Activated CD8-positive, alpha-beta memory T cell treated with anti-CD3 and anti-CD28 coated beads, Interleukin-2, amount 50 U/mL, for 48 hours (primary cell): ENCODE results near the gene USP22.

Source experiments
- DNase-seq: peaks from one replicate; pipeline ENCODE4 v3.0.0-alpha.2; 2020

USP22 gene

DNA sequence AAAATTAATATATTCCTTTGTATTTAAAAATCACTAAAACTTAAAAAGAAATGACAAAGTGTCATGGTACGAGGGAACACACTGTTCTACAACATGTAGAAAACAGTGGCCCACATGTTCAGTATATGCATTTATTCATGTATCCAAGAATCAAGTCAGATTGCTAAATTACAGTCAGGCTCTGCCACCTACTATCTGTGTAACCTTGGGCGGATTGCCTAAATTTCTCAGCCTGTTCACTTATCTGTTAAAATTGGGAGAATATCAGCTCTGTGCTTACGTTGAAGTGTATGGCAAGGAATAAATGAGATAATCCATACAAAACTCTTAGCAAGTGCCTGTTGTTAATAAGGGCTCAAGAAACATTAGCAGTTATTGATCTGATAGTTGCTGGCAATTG is 3.4 kb upstream of the USP22 start:
- no peak for DNase-seq

DNA sequence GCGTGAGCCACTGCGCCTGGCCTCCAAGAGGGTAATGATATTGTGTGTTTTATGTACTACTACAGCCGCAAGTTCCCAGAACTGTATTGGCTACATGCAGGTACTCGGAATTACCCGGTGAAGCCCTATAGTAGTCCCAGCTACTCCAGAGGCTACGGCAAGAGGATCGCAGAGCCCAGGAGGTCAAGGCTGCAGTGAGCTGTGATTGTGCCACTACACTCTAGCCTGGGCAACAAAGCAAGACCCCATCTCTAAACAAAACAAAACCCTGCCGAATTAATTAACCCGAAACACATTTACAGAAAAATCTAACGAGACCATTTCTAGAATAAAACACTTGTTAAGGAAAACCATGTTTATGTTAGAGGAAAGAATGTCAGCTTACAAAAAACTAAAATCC is 2.2 kb upstream of the USP22 start:
- DNase-seq, result no peak

DNA sequence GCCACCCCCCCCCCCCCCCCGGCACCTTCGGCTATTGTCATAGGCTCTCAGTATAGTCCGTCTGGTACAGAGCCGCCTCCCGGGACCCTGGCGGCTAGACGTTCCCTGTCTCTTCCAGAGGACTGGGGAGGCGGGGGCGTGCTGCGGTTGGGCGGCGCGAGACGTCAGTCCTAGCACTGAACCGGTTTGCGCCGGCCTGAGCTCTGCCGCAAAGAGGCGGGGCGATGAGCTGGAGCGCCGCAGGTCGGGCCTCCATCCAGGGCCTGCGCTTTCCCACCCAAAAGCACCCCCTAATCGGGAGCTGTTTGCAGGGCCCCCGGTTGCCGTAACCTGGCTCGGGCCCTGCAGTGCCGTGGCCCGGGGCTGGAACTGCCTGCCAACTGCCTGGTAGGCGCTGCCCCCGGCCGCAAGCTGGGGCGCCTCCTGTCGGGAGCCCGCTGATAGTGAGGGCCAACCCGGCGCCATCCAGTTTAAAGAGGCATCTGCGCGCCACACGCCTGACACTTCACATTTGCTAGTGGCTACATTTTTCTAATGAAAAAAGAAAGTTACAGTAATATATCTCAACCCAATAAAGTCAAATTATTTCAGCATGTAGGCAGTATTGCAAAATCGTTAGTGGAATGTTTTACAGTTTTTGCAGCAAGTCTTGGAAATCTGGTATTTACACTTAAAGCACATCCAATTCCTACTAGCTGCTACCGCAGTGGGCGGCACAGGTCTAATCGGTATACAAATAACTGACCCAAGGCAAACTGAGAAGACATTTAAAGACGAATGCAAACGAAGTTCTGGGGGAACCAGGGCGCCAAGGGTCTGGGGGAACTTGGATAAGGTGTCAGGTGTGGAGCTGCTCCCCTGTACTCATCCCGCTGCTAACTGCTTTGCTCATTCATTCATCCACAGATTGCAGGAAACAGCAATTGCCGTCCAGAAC is 753 bp upstream of the USP22 start:
- peak; percentile 97 for DNase-seq

DNA sequence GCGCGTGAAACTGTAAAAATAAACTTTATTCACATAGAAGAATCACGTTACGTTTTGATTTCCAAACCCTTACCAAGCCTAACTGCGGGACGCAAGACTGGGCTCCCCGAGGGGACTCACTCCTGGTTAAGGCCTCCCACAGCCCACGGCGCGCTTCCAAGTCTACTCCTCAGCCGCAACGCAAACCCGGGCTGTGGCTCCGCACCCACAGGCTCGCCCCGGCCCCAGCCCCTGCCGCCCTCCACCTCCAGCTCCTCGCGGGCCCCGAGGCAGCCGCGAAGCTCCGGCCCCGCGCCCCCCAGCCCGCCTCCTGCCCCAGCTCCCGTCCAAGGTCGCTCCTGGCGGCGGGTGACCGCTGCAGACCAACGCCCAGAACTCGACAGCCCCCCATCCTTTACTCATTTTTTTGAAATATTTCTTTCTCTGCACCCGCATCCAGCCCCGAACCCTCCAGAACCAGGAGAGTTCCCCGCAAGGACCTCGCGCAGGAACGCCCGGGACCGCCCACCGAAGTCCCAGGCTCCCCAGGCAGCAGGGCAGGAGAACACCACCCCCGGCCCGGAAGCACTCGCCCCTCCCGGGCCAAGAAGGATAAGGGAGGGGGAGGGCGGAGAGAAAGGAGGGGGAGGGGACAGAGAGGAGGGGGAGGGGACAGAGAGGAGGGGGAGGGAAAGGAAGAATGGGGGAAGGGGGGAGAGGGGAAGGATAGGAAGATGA is 912 bp downstream of the USP22 start:
- peak; percentile 85 for DNase-seq

DNA sequence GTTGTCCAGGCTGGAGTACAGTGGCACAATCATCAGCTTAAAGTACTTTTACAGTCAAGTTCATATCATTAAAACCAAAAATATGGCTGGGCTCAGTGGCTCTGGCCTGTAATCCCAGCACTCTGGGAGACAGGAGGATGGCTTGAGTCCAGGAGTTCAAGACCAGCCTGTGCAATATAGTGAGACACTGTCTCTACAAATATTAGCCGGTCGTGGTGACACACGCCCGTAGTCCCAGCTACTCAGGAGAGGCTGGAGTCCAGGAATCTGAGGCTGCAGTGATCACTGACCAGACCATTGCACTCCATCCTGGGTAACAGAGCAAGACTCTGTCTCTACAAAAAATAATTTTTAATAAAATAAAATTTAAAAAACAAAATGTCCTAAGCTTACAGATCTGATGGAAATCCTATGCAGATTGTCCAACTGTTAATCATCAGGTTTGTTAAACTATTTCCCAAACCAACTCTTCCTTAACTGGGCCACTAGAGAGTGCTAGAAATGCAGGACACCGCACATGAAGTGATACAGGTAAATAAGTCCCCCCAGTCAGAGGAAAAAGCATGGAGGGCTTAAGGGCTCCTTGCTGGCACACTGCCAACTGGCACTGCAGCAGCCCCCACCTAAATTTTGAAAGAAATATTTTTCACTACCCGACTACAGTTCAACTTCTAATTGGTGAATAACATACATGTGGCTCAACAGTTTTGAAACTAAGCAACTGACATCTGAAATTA is 2.8 kb downstream of the USP22 start:
- DNase-seq, result peak; percentile 70

- DNase-seq, result no peak
Observed at GRCh38 chr17:21037117-21037803, 5.6 kb downstream of the USP22 start.

DNA sequence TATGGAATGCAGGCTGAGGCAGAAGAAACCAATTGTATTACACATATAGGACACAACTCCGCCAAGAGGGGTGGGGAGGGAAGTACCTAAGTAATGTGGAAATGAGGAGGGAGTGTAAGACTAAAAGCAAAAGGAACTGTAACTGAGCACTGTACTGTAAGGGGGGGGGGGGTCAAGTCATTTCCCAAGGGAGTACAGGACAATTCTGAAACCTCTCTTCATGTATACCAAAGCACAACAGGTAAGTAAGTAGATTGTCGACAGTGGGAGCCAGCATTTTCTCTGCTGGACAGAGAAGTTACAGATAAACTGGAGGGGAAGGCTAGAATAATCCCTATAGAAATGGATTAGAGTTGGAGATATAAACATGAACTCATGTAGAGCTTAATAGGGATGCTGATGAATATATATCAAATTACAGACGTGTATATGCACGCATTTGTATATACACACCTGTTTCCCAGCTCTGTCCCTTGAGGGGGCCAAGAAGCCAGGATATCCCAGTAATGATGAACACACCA is 6.4 kb downstream of the USP22 start:
- no peak for DNase-seq

DNA sequence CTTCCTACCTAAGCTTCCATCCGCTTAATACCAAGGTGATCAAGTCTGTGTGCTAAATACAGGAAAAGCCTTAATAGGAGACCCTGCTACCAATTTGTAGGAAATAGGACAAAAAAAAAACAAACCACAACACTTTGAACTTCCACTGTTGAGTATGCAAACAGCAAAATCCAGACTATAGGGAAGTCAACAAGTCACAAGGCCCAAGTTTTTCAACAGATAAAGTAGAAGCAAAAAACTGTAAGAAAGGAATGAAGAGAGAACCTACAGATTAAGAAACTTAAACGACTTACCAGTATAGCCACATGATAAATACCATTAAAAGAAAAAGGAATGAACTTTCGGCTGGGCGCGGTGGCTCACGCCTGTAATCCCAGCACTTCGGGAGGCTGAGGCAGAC is 7.4 kb downstream of the USP22 start:
- DNase-seq, result no peak

- no peak for DNase-seq
Observed at GRCh38 chr17:21034340-21035235, 8.2 kb downstream of the USP22 start.

DNA sequence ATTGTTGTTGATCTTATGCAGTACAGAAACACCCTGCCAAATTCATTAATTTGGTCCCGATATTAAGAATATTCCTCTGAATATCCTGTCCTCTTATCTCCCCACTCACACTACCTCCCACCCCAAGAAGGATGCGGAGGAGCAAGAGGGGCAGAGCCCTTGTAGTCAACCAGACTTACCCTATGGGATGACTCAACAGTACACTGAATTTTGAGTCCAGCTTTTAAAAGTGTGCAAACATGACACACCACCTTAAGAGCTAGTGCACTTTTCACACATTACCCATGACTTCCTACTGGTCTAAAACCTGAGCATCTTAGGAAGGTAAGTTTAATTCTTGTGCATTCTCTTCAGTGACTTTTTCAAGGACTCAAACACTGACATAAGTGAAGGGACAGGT is 9.5 kb downstream of the USP22 start:
- no peak for DNase-seq

DNA sequence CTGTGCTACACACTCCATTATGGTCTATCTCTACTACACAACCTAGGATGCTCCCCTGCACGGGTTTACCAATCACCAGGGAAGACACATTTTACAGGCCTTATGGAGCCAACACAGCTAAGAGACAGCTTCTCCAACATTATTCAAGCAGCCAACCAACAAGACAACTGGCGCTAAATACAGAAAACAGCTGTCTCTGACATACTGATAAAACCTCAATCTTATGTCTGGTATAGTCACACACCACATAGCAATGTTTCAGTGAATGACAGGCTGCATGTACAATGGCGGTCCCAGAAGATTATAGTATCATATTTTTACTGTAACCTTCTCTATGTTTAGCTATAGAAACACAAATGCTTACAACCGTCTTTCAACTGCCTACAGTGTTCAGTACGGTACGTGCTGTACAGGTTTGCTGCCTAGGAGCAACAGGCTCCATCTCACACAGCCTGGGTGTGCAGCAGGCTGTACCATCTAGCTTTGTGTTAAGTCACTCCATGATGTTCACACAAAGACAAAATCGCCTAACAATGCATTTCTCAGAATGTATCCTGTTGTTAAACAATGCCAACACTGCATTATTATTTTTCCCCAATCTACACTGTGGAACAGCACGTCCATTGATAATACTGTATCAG is 10.9 kb downstream of the USP22 start:
- no peak for DNase-seq

GRCh38 chr17:21030375-21030774 is 12.4 kb downstream of the USP22 start:
- DNase-seq, result no peak

DNA sequence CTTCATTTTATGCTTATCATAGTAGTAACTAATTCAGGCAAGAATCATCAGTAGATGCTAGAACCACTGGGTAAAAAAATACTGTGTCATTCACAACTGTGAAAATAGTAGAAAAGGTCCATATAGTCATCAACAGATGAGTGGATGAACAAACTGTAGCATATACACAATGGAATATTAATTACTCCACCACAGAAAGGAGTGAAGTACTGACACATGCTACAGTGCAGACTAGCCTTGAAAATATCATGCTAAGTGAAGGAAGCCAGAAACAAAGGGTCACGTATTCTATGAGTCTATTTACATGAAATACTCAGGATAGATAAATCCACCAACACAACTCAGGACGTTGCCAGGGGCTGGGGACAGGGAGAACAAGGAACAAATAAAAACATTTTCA is 13.3 kb downstream of the USP22 start:
- DNase-seq, result no peak

- no peak for DNase-seq
Observed at GRCh38 chr17:21029036-21029435, 13.8 kb downstream of the USP22 start.

DNA sequence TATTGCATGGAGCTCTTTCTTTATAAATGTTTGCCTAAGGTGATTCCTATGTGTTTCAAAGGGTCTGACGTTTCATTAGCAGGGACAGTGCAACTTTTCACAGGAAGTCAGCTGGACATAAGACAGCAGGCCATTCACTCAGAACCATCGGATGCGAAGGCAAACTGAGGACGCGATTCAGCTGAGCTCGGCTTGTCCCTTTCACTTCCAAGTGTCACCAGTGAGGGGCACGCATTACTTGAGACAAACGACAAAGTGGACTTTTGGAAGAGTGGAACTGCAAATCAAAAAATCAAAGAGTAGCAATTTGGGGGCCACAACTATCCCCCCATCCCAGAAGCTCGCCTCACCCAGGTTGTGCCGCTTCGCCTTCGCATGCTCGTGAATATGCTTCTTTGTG is 14.6 kb downstream of the USP22 start:
- no peak for DNase-seq

DNA sequence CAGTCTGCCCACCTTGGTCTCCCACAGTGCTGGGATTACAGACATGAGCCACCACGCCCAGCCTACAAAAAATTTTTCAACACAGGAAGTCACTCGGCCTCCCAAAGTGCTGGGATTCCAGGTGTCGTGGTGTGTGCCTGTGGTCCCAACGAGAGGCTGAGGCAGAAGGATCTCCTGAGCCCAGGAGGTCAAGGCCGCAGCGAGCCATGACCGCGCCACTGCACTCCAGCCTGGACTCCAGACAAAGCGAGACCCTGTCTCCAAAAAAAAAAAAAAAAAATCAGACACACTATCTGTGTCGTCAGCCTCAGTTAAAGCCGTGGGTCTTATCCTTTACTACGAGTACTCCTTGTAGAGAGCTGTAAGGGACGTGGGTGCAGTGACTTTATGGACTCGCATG is 15.8 kb downstream of the USP22 start:
- no peak for DNase-seq

DNA sequence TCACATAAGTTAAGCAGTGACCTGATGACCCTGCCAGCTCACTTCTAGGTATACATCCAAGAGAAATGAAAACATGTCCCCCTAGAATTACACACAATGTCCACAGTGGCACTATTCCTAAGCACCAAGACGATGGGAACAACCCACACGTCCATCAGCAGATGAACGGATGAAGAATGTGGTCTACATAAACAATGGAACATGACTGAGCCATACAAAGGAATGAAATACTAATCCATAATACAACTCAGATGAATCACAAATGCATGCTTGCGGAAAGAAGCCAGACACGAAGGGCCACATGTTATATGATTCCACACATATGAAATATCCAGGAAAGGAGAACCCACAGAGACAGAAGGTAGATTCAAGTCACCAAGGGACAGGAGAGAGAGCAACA is 17.4 kb downstream of the USP22 start:
- DNase-seq, result no peak

DNA sequence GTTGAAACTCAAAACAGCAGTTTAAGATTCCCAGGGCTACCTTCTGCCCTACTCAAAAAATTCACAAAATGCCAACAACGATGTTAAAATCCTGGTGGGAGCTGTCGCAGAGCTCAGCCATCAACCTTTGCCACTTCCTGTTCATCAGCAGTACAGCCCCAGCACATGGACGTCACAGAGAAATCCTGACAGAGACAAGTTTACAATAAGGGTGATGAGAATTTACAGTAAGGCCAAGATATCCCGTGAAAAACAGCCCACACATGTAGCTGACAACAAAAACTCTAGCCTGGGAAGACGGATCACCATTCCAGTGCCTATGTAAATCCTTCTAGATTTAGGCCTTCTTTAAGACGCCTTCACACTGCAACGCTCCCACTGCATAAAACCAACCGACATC is 18.8 kb downstream of the USP22 start:
- DNase-seq, result no peak

GRCh38 chr17:21021208-21021803 is 21.5 kb downstream of the USP22 start:
- DNase-seq, result no peak

GRCh38 chr17:21020622-21021021 is 22.2 kb downstream of the USP22 start:
- no peak for DNase-seq
